ENCODE data around the gene ARHGAP33.

Gene ARHGAP33

GRCh38 chr19:35793381-35794165 is 18.2 kb downstream of the ARHGAP33 start:
- TF ChIP-seq FOXP2 (optimal IDR thresholded peaks at IDR 0.05; ENCODE audit: borderline replicate concordance, extremely low read depth, extremely low read length, insufficient read depth) (no peak), TAF1 (IDR thresholded peaks at IDR 0.05; ENCODE audit: borderline replicate concordance, insufficient read depth, low read length) (no peak), SIN3A (IDR thresholded peaks at IDR 0.05; ENCODE audit: borderline replicate concordance, insufficient read depth, low read length) (no peak), POLR2AphosphoS5 (IDR thresholded peaks at IDR 0.05; ENCODE audit: low read depth, low read length) (no peak)
- TF ChIP-seq, protein P1, sequence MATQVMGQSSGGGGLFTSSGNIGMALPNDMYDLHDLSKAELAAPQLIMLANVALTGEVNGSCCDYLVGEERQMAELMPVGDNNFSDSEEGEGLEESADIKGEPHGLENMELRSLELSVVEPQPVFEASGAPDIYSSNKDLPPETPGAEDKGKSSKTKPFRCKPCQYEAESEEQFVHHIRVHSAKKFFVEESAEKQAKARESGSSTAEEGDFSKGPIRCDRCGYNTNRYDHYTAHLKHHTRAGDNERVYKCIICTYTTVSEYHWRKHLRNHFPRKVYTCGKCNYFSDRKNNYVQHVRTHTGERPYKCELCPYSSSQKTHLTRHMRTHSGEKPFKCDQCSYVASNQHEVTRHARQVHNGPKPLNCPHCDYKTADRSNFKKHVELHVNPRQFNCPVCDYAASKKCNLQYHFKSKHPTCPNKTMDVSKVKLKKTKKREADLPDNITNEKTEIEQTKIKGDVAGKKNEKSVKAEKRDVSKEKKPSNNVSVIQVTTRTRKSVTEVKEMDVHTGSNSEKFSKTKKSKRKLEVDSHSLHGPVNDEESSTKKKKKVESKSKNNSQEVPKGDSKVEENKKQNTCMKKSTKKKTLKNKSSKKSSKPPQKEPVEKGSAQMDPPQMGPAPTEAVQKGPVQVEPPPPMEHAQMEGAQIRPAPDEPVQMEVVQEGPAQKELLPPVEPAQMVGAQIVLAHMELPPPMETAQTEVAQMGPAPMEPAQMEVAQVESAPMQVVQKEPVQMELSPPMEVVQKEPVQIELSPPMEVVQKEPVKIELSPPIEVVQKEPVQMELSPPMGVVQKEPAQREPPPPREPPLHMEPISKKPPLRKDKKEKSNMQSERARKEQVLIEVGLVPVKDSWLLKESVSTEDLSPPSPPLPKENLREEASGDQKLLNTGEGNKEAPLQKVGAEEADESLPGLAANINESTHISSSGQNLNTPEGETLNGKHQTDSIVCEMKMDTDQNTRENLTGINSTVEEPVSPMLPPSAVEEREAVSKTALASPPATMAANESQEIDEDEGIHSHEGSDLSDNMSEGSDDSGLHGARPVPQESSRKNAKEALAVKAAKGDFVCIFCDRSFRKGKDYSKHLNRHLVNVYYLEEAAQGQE (IDR thresholded peaks at IDR 0.05; ENCODE audit: insufficient read depth in 1 of 2, low read depth in 2 of 2, low read length in 2 of 2), result no peak

DNA sequence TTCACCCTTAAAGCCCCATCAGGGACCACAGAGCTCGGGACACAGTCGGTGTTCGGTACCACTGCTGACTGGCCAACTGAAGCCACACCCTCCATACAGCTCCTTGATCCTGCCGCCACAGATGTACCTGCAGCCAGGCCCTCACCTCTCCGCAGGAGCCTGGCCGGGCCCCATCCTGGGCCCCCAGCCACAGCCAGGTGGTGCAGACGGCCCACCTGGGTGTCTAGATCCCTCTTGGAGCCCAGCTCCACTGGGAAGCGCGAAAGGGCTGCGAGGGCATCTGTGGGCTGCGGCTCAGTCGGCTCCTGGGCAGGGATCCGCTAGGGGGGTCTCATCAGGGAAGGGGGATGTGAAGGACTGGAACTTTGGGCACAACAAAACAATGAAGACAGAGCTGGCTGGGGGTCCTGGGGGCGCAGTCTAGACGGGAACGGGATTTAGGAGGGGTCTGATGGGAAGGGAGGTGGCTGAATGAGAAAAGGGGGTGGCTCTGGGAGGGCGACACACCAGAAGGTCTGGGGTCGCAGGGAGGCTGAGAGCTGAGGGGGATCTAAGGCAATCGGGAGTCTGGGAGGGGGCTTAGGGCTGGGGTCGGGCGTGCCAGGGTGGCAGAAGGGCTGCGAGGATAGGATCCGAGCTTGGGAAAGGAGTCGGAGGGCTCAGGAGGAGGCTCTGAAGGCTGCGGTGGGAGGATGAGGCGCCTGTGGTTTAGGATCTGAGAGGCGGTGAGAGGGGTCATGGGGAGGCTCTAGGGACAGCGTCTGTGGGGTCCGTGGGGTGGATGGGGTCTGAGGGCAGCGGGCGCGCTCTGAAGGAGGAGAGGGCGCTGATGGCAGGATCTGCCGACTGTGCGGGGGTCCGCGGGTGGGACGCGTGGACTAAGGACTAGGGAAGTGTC is 21.5 kb downstream of the ARHGAP33 start:
- TF ChIP-seq TAF1 (IDR thresholded peaks at IDR 0.05; ENCODE audit: borderline replicate concordance, insufficient read depth, low read length) (no peak), POLR2AphosphoS5 (IDR thresholded peaks at IDR 0.05; ENCODE audit: low read depth, low read length) (no peak), FOXP2 (optimal IDR thresholded peaks at IDR 0.05; ENCODE audit: borderline replicate concordance, extremely low read depth, extremely low read length, insufficient read depth) (no peak), SIN3A (IDR thresholded peaks at IDR 0.05; ENCODE audit: borderline replicate concordance, insufficient read depth, low read length) (no peak)
- TF ChIP-seq, protein P1 (IDR thresholded peaks at IDR 0.05; ENCODE audit: insufficient read depth in 1 of 2, low read depth in 2 of 2, low read length in 2 of 2), result no peak

- TF ChIP-seq SIN3A (IDR thresholded peaks at IDR 0.05; ENCODE audit: borderline replicate concordance, insufficient read depth, low read length), result no peak
- TF ChIP-seq TAF1 (IDR thresholded peaks at IDR 0.05; ENCODE audit: borderline replicate concordance, insufficient read depth, low read length), result no peak
Measured at GRCh38 chr19:35797663-35798062, 22.3 kb downstream of the ARHGAP33 start.

GRCh38 chr19:35801828-35802227 is 26.5 kb downstream of the ARHGAP33 start:
- TF ChIP-seq POLR2AphosphoS5 (IDR thresholded peaks at IDR 0.05; ENCODE audit: low read depth, low read length), result no peak
- no peak for TF ChIP-seq FOXP2 (optimal IDR thresholded peaks at IDR 0.05; ENCODE audit: borderline replicate concordance, extremely low read depth, extremely low read length, insufficient read depth)
- TF ChIP-seq SIN3A (IDR thresholded peaks at IDR 0.05; ENCODE audit: borderline replicate concordance, insufficient read depth, low read length), result no peak
- TF ChIP-seq, protein P1 (IDR thresholded peaks at IDR 0.05; ENCODE audit: insufficient read depth in 1 of 2, low read depth in 2 of 2, low read length in 2 of 2), result no peak
- TF ChIP-seq TAF1 (IDR thresholded peaks at IDR 0.05; ENCODE audit: borderline replicate concordance, insufficient read depth, low read length), result no peak

GRCh38 chr19:35805526-35806102 is 30.2 kb downstream of the ARHGAP33 start:
- TF ChIP-seq POLR2AphosphoS5 (IDR thresholded peaks at IDR 0.05; ENCODE audit: low read depth, low read length), result no peak
- TF ChIP-seq FOXP2 (optimal IDR thresholded peaks at IDR 0.05; ENCODE audit: borderline replicate concordance, extremely low read depth, extremely low read length, insufficient read depth), result no peak

All from PFSK-1 (cell line).